ENCODE results near the gene LRRC8B. TPM values are rescaled to one million over a fixed set of nuclear protein-coding genes. Genes with fewer than 3 reads are reported as not detected.

The LRRC8B gene
- total RNA-seq, 1 donor from 2014 or later, result 9.8 TPM

DNA sequence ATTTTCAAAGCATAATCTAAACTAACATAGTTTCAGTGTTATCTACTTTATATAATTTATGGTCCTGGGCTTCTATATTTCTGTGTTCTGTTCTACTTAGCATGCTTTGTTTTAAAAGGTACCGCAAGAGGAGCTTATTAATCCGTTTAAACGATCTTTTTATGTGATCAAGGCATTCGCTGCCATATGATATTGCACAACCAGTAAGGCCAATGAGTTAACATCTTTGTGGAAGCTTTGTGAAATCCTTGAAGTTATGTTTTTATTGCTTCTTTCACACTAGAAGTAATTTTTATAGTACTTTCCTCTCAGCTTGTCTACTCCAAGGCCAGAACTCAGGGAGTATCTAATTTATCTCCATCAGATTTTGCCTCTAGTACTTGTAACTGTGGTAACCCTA lies 117.2 kb downstream of the LRRC8B start:
- Histone ChIP-seq H3K27me3 (no peaks in the 10 kb centered on the region), H3K4me3 (no peak overlapping the region), H3K27ac (no peak overlapping the region), H3K9me3 (no peaks in the 10 kb centered on the region), H3K36me3 (no peaks in the 10 kb centered on the region), H3K4me1 (no peaks in the 10 kb centered on the region)
- no peak for DNase-seq (ENCODE audit: extremely low spot score in 2 of 2)
- TF ChIP-seq POLR2AphosphoS5 (IDR thresholded peaks at IDR 0.05; ENCODE audit: insufficient read depth in 1 of 2, low read depth in 1 of 2) (no peak), POLR2A (IDR thresholded peaks at IDR 0.05) (no peak)
- TF ChIP-seq, protein P1, sequence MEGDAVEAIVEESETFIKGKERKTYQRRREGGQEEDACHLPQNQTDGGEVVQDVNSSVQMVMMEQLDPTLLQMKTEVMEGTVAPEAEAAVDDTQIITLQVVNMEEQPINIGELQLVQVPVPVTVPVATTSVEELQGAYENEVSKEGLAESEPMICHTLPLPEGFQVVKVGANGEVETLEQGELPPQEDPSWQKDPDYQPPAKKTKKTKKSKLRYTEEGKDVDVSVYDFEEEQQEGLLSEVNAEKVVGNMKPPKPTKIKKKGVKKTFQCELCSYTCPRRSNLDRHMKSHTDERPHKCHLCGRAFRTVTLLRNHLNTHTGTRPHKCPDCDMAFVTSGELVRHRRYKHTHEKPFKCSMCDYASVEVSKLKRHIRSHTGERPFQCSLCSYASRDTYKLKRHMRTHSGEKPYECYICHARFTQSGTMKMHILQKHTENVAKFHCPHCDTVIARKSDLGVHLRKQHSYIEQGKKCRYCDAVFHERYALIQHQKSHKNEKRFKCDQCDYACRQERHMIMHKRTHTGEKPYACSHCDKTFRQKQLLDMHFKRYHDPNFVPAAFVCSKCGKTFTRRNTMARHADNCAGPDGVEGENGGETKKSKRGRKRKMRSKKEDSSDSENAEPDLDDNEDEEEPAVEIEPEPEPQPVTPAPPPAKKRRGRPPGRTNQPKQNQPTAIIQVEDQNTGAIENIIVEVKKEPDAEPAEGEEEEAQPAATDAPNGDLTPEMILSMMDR (IDR thresholded peaks at IDR 0.05), result no peak
- intact Hi-C loops (cut with DNase I), result no loop called here

DNA sequence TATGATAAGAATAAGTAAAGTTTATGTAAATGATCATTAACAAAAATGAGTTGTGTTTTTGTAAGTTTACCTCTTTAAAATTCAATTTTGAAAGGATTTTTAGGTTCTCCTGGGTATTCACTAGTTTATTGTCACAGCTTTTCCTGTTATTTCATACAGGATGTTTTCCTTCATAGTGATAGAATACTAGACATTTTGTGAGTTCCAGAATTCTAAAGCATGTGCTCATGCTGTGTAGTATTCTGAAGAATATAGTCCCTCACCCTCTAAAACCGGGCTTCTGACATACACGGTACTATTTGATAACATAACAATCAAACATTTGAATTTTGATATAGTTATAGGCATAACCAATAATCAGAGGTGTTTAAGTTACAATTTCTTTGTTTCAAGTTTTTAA lies 118.9 kb downstream of the LRRC8B start:
- intact Hi-C loops (cut with DNase I), result no loop called here
- no peaks in the 10 kb centered on the region for H3K27me3 ChIP-seq
- H3K27ac ChIP-seq, result no peak overlapping the region

GRCh38 chr1:89644119-89644814 lies 119.6 kb downstream of the LRRC8B start:
- TF ChIP-seq POLR2AphosphoS5 (IDR thresholded peaks at IDR 0.05; ENCODE audit: insufficient read depth in 1 of 2, low read depth in 1 of 2) (no peak), POLR2A (IDR thresholded peaks at IDR 0.05) (no peak)
- TF ChIP-seq, protein P1 (IDR thresholded peaks at IDR 0.05), result no peak
- intact Hi-C loops (cut with DNase I), result no loop called here
- no peaks in the 10 kb centered on the region for H3K27me3 ChIP-seq
- H3K4me1 ChIP-seq, result no peaks in the 10 kb centered on the region
- no peak overlapping the region for H3K4me3 ChIP-seq
- DNase-seq (ENCODE audit: extremely low spot score in 2 of 2), result no peak
- H3K36me3 ChIP-seq, result no peaks in the 10 kb centered on the region
- H3K27ac ChIP-seq, result no peak overlapping the region
- H3K9me3 ChIP-seq, result no peaks in the 10 kb centered on the region

More for the DNA sequence above, 118.9 kb downstream of the LRRC8B start:
- Histone ChIP-seq H3K36me3 (no peaks in the 10 kb centered on the region), H3K4me1 (no peaks in the 10 kb centered on the region), H3K4me3 (no peak overlapping the region), H3K9me3 (no peaks in the 10 kb centered on the region)
- DNase-seq (ENCODE audit: extremely low spot score in 2 of 2), result no peak
- TF ChIP-seq POLR2AphosphoS5 (IDR thresholded peaks at IDR 0.05; ENCODE audit: insufficient read depth in 1 of 2, low read depth in 1 of 2) (no peak), POLR2A (IDR thresholded peaks at IDR 0.05) (no peak)
- TF ChIP-seq, protein P1 (IDR thresholded peaks at IDR 0.05), result no peak

DNA sequence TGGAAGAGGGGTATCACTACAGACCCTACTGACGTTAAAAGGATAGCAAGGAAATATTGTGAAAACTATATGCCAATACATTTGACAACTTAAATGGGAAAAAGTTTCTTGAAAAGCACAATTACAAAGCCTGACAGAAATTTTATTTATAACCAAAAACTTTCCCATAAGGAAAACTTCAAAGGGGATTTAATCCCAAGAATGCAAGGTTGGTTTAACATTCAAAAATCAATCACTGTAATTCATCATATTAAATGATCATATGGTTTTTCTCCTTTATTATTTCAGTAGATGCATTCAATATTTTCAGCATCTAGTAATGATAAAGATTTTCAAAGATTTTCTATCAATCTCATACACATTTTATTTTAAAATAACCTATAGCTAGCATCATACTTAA lies 121.6 kb downstream of the LRRC8B start:
- no peaks in the 10 kb centered on the region for H3K36me3 ChIP-seq
- H3K27me3 ChIP-seq, result no peaks in the 10 kb centered on the region
- no peak overlapping the region for H3K4me3 ChIP-seq
- H3K9me3 ChIP-seq, result no peaks in the 10 kb centered on the region
- intact Hi-C loops (cut with DNase I), result no loop called here
- H3K27ac ChIP-seq, result no peak overlapping the region
- TF ChIP-seq, protein P1 (IDR thresholded peaks at IDR 0.05), result no peak
- TF ChIP-seq POLR2AphosphoS5 (IDR thresholded peaks at IDR 0.05; ENCODE audit: insufficient read depth in 1 of 2, low read depth in 1 of 2) (no peak), POLR2A (IDR thresholded peaks at IDR 0.05) (no peak)
- DNase-seq (ENCODE audit: extremely low spot score in 2 of 2), result no peak
- H3K4me1 ChIP-seq, result no peaks in the 10 kb centered on the region

Other genes with a start within 250 kb of the LRRC8B start
- 23.1 TPM for gene GBP6, start 160.8 kb upstream of the LRRC8B start, total RNA-seq
- gene LRRC8C, start 108.3 kb downstream of the LRRC8B start, total RNA-seq, result 5.4 TPM